Endometrium (tissue), 2 donors: ENCODE measurements around the gene TRIM14.
"Not testable (repeated sequence)": the region's sequence is repeated elsewhere in the genome, so short reads cannot be mapped to it uniquely, and the experiment has no call there.

Experiments used
- FAIRE-seq: peaks from 2 replicates; lab custom pipeline; 2012; peaks lifted over from hg19 to GRCh38; lab: Jason Lieb, UNC
- donor health status: control.
- donor health status: control.

TRIM14 gene

DNA sequence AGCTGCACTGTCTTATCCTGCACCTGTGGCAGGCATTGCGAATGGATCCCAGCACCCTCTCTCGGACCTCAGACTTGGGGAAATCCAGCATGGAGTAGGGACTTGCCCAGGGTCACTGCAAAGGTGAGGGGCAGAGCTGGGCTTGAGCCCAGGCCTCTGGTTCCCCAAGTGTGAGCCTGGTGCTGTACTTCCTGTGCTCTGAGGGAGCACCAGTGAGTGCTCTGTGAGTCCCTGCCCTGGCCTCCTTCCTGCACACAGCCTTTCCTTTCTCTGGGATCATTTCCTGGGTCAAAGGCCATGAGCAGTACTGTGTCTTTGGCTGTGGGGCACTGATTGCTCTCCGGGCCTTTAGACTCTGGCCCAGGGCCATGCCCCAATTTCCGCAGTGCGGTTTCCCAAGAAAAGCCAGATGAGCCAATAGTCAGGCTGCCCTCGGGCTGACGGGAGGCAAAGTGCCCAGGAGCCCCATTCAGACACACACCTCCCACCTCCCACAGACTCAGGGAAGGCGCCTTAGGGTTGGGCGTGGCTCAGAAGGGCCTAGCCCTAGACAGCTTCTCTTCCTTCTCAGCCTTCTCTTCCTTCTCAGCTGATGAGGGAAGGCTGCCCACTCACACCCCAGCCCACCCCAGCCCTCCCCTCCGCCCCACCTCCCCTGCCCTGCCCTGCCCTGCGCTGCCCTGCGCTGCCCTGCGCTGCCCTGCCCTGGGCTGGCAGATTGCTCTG is 23.3 kb upstream of the TRIM14 start:
- no peak for FAIRE-seq

DNA sequence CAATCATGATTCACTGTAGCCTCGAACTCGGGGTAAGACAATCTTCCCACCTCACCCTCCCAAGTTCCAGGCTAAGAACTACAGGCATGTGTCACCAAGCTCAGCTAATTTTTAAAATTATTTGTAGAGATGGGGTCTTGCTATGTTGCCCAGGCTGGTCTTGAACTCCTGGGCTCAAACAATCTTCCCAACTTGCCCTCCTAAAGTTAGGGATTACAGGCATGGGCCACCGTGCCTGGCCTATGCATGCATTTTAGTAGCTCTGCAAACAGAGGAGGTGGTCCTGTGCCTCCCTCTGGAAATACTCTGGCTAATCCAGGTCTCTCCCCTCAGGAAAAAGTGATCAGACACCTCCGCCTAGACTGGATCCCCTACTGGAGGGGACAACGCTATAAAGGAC is 21.5 kb upstream of the TRIM14 start:
- FAIRE-seq, result no peak

DNA sequence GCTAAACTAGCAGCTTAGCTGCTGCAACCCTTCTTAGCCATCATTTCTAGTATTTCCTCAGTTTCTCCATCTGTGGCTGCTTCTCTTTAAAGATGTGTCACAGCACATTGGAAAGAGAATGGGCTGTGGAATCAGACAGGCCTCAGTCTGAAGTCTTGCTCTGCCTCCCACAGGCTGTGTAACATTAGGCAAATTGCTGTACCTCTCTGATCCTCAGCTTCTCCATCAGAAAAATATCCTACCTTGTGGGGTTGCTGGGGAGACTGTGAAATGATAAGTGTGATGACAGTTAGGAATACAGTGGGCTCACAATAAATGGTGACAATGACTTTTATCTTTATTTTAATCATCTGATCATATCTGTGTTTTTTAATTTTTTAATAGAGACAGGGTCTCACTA is 17.5 kb upstream of the TRIM14 start:
- no peak for FAIRE-seq

DNA sequence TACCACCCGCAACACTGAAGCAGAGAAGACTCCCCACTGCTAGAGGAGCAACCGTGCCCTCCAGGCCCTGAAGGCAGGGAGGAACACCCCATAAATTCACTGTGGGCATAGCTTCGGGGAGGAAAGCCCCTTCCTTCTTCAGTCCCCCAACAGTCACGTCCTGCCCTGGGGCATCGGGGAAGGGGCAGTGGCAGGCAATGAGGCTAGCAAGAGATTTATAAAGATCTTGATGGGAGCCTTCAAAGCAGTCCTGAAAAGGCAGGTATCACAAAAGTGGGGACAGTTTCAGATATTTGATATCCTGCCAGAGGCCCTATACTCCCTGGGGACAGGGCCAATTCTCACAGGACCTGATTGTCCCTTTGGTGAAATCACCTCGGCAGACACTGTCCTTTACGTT is 16.9 kb upstream of the TRIM14 start:
- no peak for FAIRE-seq

DNA sequence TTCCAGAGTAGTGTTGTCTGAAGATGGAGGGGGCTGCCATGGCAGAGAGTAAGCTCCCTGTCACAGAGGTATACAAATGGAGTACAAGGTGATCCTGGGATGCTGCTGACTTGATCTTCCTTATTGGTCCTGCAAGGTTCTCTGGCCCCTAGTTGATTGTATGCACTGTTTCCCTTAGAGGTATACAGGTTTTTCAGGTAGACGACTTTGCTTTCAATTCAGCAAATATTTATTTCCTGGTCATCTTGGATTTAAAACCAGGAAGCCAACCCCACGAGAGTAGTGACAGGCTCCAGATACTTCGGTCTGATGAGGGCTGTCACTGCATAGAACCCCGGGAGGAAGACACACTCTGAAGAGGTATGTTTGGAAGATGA is 16.5 kb upstream of the TRIM14 start:
- no peak for FAIRE-seq

DNA sequence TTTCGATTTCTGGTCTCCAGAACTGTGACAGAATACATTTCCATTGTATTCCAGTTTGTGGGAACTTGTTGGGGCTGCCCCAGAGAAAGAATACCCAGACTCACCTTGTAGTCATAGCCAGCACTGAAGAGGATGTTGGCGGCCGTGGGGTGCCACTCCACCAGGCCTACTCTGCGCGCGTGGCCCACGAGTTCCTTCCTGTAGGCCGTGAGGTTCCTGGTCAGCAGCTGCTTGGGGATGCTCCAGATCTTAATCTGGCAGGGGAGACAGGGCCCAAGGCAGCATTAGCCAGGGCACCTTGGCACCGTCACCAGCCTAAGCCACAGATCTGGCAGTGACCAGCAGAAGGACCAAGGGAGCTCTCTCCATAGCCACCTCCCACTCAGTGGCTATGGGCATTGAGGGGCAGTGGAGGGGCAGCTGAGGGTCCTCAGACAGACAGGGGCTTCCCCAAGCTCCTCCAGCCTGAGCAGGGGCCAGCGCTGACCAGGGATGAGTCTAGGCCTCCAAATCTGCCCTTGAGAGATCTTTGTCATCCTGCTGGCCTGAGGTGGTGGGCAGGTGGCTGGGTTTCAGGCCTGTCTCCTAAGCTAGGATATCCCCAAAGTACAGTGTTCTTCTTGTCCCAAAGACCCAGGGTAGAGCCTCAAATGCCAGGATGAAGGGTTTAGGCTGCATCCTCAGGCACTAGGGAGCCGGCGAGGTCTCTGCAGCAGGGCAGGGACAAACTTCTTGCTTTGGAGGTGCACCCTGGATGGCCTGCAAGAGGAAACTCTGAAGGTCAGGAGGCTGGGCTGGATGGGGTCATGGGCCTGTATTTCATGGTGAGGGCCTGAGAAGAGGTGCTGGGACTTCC is 15.9 kb upstream of the TRIM14 start:
- FAIRE-seq, result no peak

DNA sequence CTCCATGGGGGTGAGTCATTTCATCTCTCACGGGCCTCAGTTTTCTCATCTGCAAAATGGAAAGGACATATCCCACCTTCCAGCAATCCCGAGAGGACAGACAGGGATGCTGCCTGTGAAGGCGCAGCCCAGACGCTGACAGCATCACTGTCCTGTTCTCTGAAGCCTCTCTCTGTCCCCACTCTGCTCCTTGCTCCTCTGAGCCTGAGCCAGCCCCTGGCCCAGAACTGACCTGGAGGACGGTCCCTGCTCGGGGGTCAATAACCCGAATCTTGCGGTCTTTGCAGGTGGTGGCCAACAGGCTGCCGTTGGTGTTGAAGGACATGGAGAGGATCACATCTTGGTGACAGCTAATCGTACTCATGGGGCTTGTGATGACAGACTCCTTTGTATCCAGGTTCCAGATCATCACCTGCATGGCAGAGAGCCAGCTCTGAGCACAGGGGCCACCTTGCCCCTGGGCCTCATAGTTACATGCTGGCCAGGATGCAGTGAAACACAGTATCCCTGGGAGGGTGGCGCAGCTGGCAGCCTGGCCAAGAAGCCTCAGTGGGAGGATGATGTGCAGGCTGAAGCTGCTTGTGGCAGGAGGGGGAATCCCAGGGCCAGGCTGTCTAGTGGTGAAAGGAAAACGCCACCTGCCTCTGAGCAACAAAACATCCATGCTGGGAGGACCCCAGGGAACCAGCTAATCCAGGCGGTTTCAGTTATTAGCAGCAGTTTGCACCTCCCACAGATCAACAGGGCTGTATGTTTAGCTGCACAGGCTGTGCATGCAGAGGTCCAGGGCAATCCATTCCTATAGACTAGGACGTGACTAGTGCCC is 14.0 kb upstream of the TRIM14 start:
- FAIRE-seq, result no peak

DNA sequence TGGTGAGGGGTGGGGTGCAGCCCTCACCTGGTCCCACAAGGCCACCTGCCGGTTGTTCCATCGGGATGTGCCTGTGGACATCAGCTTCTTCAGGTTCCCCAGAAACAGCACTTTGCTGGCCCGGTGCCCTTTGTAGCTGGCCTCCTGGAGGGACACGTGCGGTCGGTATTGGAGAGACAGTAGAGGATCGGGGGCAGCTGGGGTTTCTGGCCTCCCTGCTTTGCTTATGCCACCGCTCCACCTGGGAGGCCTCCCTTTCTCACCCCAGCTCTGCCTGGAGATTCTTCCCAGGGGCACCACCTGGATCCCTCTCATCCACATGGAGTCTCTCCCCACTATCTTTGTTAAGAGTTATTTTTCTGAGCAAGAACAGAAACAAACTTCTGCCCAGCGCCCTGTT is 13.1 kb upstream of the TRIM14 start:
- FAIRE-seq, result no peak

DNA sequence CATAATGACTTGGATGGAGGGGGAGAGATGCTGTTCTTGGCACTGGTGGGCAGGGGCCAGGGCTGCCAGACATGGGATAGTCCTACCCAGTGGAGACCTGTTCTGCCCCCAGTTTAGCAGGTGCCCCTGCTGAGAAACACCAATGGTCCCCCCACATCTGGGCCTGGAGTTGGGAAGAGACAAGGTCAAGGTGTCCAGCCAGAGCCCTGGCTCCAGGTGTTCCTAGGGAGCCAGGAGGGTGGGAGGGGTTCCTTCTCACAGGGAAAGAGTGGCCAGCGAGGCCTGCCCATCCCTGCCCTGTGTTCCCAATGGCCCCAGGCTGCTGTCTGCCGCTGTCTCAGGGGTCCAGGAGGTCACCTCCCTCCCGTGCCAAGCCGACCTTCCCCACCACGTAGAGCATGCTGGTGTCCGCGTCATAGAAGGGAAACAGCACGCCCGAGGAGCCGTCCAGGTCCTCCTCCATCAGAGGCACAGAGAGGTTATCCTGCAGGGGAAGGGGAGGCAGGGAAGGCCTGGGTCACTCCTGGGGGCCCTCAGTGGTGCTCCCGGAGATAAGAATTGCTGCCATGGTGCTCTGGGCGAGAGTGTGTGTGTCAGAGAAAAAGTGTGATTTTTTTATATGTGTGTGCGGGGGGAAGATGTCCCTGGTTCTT is 11.7 kb upstream of the TRIM14 start:
- FAIRE-seq, result no peak

- FAIRE-seq, result not testable (repeated sequence)
These were observed 11.0 kb upstream of the TRIM14 start for GRCh38 chr9:98130060-98130459.

GRCh38 chr9:98129451-98129881 is 10.4 kb upstream of the TRIM14 start:
- no peak for FAIRE-seq

GRCh38 chr9:98128316-98128715 is 9.3 kb upstream of the TRIM14 start:
- FAIRE-seq, result no peak

DNA sequence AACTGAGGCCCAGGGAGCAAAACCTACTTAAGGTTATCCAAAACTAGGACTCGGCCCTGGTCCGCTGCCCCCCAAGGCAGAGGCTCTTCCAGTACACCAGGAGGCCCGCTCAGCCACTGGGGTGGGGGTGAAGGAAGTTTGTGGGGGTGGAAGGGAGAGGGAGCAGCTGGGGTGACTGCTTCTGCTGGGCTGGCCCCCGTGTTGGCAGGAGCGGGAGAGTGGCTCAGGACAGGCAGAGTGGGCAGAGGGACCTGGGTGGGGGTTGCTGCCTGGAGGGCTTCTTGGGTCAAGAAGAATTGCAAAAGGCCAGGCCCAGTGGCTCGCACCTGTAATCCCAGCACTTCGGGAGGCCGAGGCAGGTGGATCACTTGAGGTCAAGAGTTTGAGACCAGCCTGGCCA is 8.2 kb upstream of the TRIM14 start:
- no peak for FAIRE-seq

DNA sequence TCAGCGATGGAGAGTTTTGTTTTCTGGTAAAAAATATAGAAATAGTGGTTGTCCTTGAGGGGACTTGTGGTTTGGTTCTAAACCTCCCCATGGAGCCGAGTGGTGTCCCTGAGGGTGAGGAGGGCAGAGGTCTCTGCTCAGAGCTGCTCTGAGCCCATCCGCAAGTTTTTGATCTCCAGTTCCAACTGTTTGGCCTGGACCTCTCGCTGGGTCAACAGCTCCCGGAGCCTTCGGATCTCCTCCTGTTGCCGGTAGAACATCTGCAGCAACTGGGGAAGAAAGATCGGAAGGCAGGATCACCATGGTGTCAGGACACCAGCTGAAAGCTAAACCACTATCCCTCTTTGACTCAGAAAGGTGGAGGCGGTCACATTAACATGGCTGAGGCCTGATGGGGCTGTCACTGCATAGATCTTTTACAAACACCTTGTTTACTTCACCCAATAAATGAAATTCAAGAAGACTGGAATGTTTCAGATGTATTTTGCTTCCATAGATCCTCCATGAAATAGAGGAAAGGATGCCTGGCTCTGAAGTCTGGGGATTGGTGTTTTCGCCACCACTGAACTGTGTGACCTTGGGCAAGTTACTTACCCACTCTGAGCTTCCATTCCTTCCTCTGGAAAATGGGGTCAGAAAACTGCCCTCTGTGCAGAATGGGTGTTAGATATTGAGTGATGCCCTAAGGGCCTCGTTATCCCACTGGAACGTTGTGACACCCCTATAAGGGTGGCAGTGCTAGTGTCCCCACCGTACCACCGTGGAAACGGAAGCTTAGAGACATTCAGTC is 5.8 kb upstream of the TRIM14 start:
- FAIRE-seq, result no peak

DNA sequence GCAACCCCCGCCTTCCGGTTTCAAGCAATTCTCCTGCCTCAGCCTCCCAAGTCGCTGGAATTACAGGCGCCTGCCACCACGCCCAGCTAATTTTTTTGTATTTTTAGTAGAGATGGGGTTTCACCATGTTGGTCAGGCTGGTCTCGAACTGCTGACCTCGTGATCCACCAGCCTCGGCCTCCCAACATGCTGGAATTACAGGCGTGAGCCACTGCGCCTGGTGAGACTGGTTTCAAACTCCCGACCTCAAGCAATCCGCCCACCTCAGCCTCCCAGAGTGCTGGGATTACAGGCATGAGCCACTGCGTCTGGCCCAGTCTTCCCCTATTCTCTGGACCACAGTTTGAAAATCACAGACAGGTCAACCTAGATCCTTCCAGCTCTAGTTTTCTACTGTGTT is 5.1 kb upstream of the TRIM14 start:
- FAIRE-seq, result not testable (repeated sequence)

DNA sequence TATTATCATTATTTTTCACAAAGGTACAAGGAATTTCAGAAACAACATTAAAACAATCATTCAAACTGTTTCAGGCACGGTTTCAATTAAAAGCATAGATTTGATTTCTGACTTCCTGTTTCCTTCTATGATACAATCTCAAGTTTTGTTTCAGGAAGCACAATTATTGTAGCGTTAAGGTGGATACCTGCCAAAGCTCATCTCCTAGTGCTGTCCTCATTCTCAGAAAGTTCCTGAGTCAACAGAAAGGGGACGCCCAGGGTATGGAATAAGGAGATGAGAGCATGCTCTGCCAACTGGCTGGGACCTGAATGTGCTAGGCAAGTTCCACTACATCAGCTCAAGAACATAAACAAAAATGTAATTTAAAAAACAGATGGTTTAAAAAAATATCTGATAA is 2.0 kb upstream of the TRIM14 start:
- FAIRE-seq, result no peak

GRCh38 chr9:98120476-98120875 is 1.5 kb upstream of the TRIM14 start:
- no peak for FAIRE-seq

GRCh38 chr9:98117984-98118639 is 910 bp downstream of the TRIM14 start:
- no peak for FAIRE-seq

DNA sequence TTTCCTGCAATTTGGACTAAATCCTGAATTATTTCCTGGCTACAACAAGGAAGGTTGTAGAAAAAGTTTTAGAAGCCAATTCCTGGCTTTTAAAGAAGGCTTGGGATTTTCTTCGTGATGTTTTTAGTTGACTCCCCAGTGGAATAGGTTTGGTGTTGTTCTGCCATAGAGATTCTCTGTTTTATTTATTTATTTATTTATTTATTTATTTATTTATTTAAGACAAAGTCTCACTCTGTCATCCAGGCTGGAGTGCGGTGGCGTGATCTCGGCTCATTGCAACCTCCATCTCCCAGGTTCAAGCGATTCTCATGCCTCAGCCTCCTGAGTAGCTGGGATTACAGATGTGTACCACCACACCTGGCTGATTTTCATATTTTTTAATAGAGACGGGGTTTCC is 1.9 kb downstream of the TRIM14 start:
- not testable (repeated sequence) for FAIRE-seq

GRCh38 chr9:98109052-98109451 is 10.0 kb downstream of the TRIM14 start:
- no peak for FAIRE-seq

- no peak for FAIRE-seq
These were observed 10.4 kb downstream of the TRIM14 start for GRCh38 chr9:98108531-98109031.
